ENCODE data around the gene AMMECR1L. TPM values are rescaled to one million over a fixed set of nuclear protein-coding genes. Genes with fewer than 3 reads are reported as not detected.
"Not testable (repeated sequence)": the region's sequence is repeated elsewhere in the genome, so short reads cannot be mapped to it uniquely, and the experiment has no call there.

Gene AMMECR1L
- total RNA-seq, 1 donor from 2014 or later, result 22.0 TPM

GRCh38 chr2:127887082-127887775 is 1.5 kb upstream of the AMMECR1L start:
- DNase-seq (ENCODE audit: low spot score), result no peak

DNA sequence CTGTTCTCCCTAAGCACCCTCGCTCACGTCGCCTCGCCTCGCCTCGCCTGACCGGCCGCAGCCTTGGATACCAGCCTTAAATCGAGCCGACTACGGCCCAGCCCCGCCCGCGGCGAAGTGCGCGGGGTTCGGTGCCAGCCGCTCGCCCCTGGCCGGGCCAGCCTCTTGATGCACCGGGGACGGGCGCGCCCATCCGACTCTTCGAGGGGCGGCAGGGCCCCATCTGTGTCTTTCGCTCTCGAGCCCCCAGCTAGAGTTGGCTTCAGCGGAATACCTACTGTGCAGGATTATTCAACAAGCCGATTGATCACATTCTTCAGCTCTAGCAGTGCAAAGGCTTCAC is 808 bp upstream of the AMMECR1L start:
- DNase-seq (ENCODE audit: low spot score), result not testable (repeated sequence)

DNA sequence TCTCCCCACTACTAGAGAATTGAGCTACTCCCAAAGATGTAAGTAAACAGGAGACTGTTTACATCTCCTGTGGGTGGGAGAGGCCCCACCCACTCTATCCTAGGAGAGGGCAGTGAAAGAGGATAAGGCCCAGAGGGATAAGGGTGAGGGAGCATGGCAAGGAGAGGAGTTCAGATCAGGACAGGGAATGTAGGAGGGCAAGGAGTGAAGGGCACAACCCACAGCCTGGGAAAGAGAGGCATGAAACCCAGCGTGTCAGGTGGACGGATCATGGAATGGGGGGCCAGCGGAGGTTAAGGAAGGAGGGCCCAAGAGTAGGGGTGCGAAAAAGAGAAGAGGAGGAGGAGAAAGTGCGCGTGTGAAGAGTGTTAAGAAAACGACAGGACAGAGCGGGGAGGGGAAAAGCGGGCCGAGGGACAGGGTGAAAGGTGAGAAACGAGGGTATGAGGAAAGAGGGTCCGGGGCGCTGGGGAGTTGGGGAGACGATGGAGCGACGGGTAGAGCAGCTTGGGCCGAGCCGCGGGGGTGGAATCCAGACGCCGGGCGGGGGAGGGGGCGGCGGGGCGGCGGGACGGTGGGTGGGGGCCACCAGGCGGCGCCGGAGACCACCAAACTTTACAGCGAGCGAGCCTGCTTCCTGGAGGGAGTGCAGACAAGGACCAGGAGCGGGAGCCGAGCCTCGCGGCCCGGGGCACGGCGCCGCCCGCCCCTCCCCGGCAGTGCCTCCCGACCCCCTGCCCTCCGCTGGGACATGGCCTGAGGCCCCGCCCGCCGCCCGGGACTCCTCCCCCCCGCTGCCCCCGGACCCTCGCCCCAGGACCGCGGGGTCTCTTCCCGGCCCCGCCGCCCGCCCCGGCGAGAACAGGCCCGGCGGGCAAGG is 655 bp downstream of the AMMECR1L start:
- DNase-seq (ENCODE audit: low spot score), result not testable (repeated sequence)

GRCh38 chr2:127884436-127884835 is 1.3 kb downstream of the AMMECR1L start:
- no peak for DNase-seq (ENCODE audit: low spot score)

DNA sequence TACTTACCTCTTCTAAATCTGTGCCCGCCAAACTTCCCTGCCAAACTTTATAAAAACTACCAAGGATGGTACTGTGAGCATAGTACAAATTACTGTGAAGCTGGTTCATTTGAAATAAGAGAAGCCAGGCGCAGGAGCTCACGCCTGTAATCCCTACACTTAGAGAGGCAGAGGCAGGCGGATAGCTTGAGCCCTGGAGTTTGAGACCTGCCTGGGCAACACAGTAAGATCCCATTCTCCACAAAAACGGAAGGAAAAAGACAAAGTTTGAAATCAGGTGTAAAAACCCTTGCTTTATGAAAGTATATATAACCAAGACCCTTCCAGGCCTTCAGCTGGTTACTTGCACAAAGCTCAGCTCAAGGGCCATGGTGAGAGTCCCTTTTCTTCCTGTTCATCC is 5.9 kb downstream of the AMMECR1L start:
- no peak for DNase-seq (ENCODE audit: low spot score)

GRCh38 chr2:127877626-127878025 is 8.1 kb downstream of the AMMECR1L start:
- DNase-seq (ENCODE audit: low spot score), result no peak

DNA sequence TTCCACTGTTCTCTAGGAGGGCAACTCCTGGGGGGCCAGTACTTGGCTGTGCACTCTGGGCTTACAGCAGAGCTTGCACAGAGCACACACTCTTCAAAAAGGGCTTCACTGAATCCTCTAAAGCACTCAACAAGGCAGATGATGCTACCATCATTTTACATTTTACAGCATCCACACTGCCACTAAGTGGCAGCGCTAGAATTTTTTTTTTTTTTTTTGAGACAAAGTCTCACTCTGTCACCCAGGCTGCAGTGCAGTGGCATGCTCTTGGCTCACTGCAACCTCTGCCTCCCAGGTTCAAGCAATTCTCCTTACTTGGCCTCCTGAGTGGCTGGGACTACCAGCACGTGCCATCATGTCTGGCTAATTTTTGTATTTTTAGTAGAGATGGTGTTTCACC is 8.6 kb downstream of the AMMECR1L start:
- no peak for DNase-seq (ENCODE audit: low spot score)

DNA sequence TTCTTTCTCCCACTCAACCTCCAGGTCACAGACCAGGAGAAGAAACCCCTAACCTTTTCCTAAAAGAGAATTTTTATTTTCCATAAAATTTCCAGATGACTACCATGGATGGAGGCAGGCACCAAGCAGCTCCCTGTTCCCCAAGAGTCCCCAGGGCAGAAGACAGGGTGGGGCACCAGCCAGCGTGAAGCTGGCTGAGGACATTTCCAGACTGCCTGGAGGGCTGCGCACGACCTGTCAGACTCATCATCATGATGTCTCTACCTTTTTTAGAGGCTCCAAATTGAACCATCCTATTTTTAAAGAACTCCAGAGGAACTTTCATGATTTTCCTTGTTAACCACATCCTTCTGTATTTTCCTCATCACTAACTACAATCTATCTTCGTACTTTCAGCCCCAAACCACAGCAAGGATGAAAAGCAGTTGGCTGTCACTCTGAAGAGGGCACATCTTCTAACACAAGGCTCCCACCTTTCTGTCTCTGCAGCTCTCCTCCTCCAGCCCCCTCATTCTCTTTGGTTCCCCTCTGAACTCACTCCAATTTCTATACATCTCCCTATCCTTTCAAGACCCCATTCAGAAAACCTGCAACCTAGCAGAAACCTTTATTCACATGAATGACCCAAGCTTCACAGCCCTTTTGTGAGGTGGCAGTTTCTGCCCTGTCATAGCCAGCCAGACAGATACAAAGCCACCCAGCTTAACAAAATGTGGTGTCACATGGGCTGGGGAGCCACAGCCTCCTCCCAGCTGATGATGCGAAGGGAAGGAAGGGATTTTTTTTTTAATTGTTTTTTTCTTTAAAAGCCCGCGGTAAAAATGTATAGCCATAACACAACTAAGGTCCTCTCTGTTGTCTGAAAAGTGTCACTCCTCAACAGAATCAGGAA is 11.1 kb downstream of the AMMECR1L start:
- no peak for DNase-seq (ENCODE audit: low spot score)

DNA sequence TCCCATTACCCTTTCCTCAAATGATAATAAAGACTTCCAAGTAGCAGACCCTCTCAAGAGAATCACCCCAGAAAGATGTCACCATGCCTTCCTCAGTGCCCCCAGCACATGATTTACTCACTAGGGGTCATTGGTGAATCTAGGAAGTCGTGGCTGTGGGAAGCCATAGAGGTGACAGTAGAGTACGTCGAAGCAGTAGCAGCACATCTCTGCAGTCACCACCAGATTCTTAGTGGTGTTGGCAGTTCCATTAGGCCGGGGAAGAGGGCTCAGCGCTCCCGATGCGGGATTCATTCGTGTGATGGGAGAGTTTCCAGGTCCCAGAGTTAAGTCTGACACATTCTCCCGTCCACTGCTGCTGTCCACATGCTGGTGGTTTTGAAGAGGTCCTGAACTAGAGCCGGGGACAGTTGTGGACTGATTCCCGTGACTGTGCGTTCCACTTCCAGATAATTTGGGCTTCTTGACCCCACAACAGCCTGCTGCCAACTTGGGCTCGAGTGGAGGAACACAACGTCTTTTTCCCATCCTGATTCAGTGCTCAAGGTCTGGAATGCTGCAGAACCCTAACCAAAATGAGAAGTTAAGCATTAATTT is 12.0 kb downstream of the AMMECR1L start:
- no peak for DNase-seq (ENCODE audit: low spot score)

GRCh38 chr2:127872354-127872753 is 13.4 kb downstream of the AMMECR1L start:
- DNase-seq (ENCODE audit: low spot score), result no peak

- no peak for DNase-seq (ENCODE audit: low spot score)
These were observed 19.8 kb downstream of the AMMECR1L start for GRCh38 chr2:127865926-127866325.

- DNase-seq (ENCODE audit: low spot score), result no peak
These were observed 20.9 kb downstream of the AMMECR1L start for GRCh38 chr2:127864877-127865276.

GRCh38 chr2:127862228-127862627 is 23.5 kb downstream of the AMMECR1L start:
- DNase-seq (ENCODE audit: low spot score), result peak; percentile 68

DNA sequence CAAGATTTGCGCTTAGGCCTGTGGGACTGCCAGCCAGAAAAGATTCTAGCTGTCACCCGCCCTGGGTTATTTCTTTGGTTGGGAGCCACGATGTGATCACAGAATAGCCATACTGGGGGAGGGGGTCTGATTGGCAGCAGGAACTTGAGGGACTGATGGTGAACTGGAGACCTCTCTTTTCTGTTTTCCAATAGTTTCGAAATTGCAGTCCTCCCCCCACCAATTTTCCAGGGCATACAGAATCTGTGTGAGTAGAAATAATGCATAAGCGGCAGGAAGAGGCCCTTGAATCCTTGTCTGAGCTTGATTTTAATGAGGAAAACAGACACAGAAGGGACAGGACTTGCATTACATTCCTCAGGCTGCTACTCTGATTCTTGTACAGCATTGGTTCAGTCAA is 25.6 kb downstream of the AMMECR1L start:
- DNase-seq (ENCODE audit: low spot score), result no peak

DNA sequence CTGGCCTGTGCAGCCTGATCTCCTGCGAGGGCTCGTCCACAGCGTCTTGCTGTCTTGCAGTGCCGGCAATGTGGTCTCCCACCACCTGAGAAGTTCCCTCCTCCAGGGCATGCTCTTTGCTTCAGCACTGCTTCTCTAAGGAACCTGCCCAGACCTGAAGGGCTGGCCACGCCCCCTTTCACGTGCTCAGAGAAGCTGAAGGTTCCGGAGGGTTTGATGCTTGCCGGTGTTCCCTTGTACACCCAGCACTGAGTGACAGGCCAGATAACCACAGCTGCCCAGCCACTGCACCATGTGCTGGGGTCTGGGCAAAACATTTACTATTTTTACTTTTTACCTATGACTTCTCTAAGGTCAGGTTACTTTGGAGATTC is 26.1 kb downstream of the AMMECR1L start:
- DNase-seq (ENCODE audit: low spot score), result peak; percentile 89

DNA sequence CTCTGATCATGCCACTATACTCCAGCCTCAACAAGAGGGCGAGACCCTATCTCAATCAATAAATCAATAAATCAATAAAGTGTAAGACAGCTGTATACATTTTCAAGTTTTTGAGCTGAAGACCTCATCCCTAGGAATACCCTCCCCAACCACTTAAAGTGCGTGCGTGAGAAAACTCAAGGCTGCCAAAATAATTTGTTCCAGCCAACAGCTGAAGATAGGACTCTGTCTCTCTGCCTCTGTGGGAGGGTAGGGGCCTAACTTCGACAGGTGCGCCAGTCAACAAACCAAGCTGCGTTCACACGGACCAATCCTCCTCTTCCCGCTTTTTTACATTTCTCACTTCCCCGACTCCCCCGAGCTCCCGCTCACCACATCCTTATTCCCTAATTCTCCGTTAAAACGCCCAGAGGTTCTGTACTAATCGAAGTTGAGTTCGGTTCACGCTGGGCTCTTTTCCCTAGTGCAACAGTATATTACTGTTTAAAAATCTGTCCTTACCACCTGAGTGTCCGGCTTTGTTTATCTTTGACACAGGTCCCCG is 28.4 kb downstream of the AMMECR1L start:
- no peak for DNase-seq (ENCODE audit: low spot score)

GRCh38 chr2:127853671-127854070 is 32.1 kb downstream of the AMMECR1L start:
- no peak for DNase-seq (ENCODE audit: low spot score)

GRCh38 chr2:127852388-127852787 is 33.4 kb downstream of the AMMECR1L start:
- no peak for DNase-seq (ENCODE audit: low spot score)

DNA sequence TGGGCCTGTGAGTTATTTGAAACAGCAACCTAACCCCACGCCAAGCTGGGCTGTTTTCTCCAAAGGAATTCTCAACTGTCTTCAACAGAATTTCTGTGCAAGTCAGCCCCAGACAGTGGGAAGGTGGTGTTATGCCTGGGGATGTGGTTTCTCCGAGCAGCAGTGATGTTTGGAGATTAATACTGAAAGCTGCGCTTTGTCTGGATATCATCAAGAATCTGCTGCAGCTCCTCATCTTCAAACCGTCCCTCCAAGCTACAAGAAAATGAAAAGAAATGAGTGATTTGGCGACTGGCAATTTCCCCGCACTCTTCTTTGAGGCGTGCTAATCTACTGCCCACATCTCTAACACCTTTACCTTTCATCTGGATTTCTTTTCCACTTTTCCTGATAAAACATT is 37.8 kb downstream of the AMMECR1L start:
- DNase-seq (ENCODE audit: low spot score), result no peak

DNA sequence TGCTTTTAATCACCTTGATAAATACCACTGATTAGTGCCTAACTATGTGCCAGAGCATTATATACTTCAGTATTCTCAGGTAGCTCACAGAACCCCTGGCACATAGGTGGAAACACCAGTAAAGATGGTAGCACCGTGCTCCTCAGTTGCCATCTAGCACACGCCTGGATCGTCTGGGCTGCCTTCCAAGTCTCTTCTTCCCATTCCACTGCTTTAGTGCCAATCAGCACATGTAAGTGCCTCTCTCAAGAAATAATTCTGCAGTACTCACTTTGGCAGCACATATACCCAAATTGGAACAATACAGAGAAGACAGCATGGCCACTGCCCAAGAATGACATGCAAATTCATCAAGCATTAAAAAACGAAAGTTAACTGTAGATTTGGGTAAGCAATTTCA is 40.8 kb downstream of the AMMECR1L start:
- DNase-seq (ENCODE audit: low spot score), result no peak

GRCh38 chr2:127843677-127844076 is 42.1 kb downstream of the AMMECR1L start:
- no peak for DNase-seq (ENCODE audit: low spot score)
